AG08396 (cell line): ENCODE measurements around the gene CFAP46.
"Not testable (repeated sequence)": the region's sequence is repeated elsewhere in the genome, so short reads cannot be mapped to it uniquely, and the experiment has no call there.

Source experiments
- DNase-seq: peaks from one replicate; pipeline ENCODE4 v3.0.0; 2012; ENCODE audit warnings: low spot score, mixed read lengths

The CFAP46 gene

GRCh38 chr10:132943791-132944404 lies 1.5 kb upstream of the CFAP46 start:
- no peak for DNase-seq

DNA sequence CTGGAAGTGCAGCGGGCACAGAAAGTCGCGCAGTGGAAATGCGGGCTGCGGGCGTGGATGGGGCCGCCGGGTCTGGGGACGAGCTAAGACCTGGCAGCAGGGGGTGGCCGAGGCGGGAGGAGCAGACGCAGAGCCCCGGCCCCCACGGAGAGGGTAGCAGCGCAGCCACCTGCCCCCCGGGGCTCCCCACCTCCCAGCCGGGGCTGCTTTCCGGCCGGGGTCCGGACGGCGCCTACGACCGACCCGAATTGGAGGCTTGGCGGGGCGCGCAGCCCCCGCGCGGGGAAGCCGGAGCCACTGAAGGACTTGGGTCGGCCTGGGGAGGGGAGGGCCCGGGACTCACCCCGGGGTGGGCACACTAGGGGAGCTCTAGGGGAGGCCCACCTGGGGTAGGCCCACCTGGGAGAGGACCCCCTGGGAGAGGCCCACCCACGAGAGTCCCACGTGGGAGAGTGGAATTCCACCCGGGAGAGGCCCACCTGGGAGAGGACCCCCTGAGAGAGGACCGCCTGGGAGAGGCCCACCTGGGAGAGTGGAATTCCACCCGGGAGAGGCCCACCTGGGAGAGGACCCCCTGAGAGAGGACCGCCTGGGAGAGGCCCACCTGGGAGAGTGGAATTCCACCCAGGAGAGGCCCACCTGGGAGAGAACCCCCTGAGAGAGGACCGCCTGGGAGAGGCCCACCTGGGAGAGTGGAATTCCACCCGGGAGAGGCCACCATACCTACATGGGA lies 854 bp upstream of the CFAP46 start:
- DNase-seq, result no peak

DNA sequence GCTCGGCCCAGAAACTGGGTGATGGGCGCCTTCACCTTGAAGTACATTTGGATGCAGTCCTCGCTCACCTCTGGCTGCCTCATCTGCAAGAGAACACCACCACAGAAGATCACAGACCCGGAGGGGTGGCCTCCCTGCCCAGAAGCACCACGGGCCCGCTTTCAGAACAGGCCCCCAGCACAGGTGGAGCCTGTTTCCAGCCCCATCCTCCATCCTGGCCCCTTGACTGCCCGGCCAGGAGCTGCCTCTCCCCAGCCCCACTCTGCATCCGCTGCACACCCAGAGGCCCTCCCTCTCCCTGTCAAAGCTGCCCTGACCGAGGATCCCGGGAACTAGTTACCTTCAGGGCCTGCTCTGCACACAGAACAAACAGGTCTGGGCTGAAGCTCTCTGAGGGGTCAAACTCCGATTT lies 724 bp downstream of the CFAP46 start:
- no peak for DNase-seq

DNA sequence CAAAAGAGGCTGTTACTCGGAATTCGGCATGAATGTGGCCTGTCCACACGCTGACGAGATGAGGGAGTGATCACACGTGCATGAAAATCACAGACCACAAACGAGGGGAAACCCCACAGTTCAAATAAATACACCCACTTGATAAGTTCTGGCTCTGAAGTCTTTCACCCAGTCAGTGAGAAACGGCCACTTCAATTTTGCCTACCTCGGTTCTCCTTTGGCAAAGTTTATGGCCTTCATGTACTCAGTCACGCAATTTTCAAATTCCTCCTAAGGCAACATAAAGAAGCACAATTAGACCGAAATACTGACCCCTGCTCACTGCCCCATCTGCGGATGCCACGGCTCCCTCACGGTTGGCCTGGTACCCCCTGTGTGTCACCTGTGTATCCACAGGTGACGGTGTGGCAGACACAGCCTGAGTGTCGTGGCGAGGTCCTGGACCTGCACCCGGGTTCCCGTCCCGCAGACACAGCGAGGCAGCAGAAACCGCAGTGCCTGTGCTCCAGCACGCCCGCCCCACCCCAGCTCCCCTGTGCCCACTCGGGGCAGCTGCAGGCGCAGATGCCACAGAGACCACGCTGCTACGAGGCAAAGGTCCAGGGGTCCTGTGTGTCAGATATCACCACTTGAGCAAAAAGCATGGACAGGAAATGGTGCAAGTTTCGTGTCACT lies 1.4 kb downstream of the CFAP46 start:
- DNase-seq, result no peak

DNA sequence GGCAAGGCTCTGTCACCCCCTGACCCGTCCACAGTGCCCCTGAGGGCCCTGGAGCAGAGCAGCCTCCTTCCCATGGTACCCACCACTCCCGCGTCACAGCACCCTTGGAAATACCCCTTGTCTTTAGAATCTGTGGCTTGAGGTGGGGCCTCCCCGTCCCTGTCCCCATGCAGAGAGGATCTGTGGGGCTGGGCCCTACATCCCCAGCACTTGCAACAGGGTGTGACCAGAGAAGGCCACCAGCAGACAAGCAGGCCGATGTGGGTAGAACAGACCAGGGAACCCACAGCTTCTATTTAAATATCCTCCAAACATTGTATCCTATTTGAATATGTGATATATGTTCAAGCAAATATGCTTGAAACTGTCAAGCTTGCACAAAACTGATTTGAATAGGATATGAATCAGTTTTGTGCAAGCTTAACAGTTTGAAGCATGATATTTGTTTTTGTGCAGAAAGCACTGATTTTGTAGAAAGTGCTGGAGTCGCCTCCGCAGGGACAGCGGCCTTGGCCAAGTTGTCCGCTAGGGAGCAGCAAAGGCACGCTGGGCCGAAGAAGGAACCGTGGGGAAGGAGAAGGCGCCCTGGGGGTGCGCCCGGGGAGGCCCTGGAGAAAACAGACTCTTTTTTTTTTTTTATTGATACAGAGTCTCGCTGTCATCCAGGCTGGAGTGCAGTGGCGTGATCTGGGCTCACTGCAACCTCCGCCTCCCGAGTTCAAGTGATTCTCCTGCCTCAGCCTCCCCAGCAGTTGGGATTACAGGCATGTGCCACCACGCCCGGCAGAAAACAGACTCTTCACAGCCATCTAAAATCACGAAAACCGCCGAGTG lies 2.2 kb downstream of the CFAP46 start:
- DNase-seq, result peak; percentile 86

- no peak for DNase-seq
Observed at GRCh38 chr10:132939378-132939955, 2.9 kb downstream of the CFAP46 start.

- DNase-seq, result no peak
Observed at GRCh38 chr10:132938472-132939339, 3.7 kb downstream of the CFAP46 start.

DNA sequence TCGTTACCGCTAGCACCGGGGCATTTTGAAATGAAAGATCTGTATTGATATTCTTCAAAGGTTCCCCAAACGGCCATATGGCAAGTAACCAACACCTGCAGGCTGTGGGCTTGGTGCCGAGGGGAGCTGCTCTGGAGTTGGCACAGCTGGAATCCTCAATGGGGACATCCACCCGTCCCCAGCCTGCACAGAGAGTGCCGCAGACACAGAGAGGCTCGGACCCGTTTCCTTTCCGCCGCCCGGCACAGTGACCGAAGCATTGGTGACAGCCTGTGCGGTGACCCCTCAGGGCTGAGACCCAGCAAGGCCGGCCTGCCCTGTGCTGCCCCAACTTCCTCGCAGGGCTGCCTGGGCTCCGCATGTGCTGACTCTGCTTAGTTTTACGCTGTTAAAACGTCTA lies 4.5 kb downstream of the CFAP46 start:
- DNase-seq, result no peak

- no peak for DNase-seq
Observed at GRCh38 chr10:132934953-132935352, 7.4 kb downstream of the CFAP46 start.

DNA sequence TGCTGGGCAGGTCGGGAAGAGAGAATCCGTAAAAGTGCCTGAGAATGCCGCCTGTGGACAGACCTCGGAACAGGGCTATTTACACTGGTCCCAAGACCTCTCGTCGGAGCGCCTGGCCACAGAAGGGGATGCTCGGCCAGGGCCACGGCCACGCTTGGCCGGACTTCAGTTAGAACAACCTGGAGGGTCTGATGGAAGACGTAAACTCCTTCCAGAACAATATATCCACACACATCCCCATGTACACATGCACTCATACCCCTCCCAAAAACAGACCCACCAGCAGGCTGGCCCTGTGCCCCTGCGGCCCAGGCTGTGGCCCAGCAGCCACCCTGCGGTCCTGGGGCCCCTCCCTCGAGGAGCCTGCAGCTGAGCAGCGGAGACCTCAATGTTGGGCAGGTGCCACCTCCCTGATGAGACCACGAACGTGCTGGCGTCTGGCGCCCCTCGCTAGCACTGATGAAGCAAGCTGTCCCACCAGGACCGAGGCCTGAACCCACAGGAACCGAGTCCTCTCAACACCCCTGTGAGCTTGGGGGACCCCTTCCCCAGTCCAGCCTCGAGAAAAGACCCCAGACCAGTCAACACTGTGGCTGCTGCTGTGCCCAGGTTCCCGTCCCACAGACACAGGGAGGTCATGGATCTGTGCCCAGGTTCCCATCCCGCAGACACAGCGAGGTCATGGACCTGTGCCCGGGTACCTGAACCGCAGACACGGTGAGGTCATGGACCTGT lies 8.9 kb downstream of the CFAP46 start:
- DNase-seq, result no peak

- no peak for DNase-seq
Observed at GRCh38 chr10:132932461-132933307, 9.7 kb downstream of the CFAP46 start.

GRCh38 chr10:132931258-132932250 lies 10.8 kb downstream of the CFAP46 start:
- not testable (repeated sequence) for DNase-seq

GRCh38 chr10:132930701-132931100 lies 11.7 kb downstream of the CFAP46 start:
- not testable (repeated sequence) for DNase-seq

DNA sequence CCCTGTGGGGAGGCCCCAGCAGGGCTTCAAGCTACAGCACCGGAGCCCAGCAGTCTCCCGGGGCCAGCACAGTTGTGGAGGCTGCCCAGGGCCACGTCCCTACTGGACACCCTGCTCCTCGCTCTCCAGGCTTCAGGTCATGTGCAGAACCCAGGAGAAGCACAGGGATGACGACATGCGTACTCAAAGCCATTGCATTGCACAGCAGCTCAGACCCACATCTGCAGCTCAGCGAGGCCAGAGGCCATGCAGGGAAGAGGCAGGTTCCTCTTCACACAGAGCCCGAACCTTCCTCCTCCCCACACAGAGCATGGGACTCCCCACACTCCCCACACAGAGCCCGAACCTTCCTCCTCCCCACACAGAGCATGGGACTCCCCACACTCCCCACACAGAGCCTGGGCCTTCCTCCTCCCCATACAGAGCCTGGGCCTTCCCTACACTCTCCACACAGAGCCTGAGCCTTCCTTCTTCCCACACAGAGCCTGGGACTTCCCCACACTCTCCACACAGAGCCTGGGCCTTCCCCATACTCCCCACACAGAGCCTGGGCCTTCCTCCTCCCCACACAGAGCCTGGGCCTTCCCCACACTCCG lies 12.3 kb downstream of the CFAP46 start:
- no peak for DNase-seq

GRCh38 chr10:132929480-132929879 lies 12.9 kb downstream of the CFAP46 start:
- DNase-seq, result no peak

GRCh38 chr10:132928261-132928660 lies 14.1 kb downstream of the CFAP46 start:
- DNase-seq, result no peak

GRCh38 chr10:132927824-132928223 lies 14.5 kb downstream of the CFAP46 start:
- no peak for DNase-seq
